Liver (tissue), 3 donors: ENCODE data around the gene NEK1.

Experiments
- EGR1 ChIP-seq, 2 donors: IDR thresholded peaks; 2 replicates each; pipeline ENCODE4 v1.6.1; 2016 to 2018; ENCODE audit warnings: antibody characterized with exemption in 2 of 2, low read depth in 2 of 2
- FOXA1 ChIP-seq: IDR thresholded peaks from 2 replicates; pipeline ENCODE4 v1.6.1; 2016; ENCODE audit warnings: antibody characterized with exemption
- JUND ChIP-seq, 2 donors: IDR thresholded peaks; 2 replicates each; pipeline ENCODE4 v1.6.1; 2016; ENCODE audit warnings: antibody characterized with exemption in 2 of 2
- RAD21 ChIP-seq, 2 donors: IDR thresholded peaks; 2 replicates each; pipeline ENCODE4 v1.6.1; 2016; ENCODE audit warnings: antibody characterized with exemption in 2 of 2, mild to moderate bottlenecking in 2 of 2
- TF ChIP-seq, protein P1 (sequence below): IDR thresholded peaks from 2 replicates; pipeline ENCODE4 v1.6.1; 2016; ENCODE audit warnings: antibody characterized with exemption
- TF ChIP-seq, protein P2 (sequence below): IDR thresholded peaks from 2 replicates; pipeline ENCODE4 v1.6.1; 2016; ENCODE audit warnings: antibody characterized with exemption, mild to moderate bottlenecking
- TF ChIP-seq, protein P3 (sequence below): fragments of 150-350 bp; IDR thresholded peaks from 2 replicates; pipeline ENCODE4 v1.5.1; 2017; ENCODE audit warnings: improper control_type of control experiment, low read depth, low read length; ENCODE audit not compliant: missing input control
- TF ChIP-seq, protein P4 (sequence below): IDR thresholded peaks from 2 replicates; pipeline ENCODE4 v1.6.1; 2016; ENCODE audit warnings: antibody characterized with exemption
- donor health status: healthy.
- donor health status: healthy.

DNA sequence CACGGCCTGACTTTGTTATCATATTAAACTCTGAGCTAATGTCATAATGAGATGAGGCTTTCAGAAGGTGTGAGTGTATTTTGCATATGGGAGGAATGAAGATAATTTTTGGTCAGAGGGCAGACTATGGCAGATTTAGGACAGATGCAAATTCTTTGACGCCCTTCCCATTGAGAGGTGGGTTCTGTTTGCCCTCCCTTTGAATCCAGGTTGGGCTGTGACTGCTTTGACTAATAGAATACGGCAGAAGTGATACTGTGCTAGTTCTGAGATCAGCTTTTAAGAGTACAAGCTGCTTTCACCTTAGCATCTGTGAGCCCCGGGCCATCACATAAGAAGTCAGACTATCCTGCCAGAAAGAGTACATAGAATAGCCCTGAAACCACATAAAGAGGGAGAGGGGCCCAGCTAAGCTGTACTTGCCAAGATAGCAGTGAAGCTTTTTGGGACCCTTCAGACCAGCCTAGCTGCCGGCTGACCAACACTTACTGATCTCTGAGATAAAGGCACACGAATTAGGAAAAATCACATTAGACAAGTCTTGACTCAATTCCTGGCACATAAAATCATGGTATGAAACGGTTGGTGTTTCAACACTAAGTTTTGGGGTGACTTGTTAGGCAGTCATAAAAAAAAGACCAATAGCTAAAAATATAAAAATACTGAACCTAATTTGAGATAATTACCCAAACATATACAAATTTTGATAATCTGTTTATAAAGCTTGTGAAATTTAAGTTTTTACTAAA lies 174.9 kb downstream of the NEK1 start:
- TF ChIP-seq FOXA1 (no peak), EGR1 (IDR thresholded peaks at IDR 0.05; ENCODE audit: low read depth in 2 of 2) (no peak), JUND (IDR thresholded peaks at IDR 0.05) (no peak), RAD21 (IDR thresholded peaks at IDR 0.05) (no peak)
- TF ChIP-seq, protein P1, sequence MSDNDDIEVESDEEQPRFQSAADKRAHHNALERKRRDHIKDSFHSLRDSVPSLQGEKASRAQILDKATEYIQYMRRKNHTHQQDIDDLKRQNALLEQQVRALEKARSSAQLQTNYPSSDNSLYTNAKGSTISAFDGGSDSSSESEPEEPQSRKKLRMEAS = no peak
- TF ChIP-seq, protein P2, sequence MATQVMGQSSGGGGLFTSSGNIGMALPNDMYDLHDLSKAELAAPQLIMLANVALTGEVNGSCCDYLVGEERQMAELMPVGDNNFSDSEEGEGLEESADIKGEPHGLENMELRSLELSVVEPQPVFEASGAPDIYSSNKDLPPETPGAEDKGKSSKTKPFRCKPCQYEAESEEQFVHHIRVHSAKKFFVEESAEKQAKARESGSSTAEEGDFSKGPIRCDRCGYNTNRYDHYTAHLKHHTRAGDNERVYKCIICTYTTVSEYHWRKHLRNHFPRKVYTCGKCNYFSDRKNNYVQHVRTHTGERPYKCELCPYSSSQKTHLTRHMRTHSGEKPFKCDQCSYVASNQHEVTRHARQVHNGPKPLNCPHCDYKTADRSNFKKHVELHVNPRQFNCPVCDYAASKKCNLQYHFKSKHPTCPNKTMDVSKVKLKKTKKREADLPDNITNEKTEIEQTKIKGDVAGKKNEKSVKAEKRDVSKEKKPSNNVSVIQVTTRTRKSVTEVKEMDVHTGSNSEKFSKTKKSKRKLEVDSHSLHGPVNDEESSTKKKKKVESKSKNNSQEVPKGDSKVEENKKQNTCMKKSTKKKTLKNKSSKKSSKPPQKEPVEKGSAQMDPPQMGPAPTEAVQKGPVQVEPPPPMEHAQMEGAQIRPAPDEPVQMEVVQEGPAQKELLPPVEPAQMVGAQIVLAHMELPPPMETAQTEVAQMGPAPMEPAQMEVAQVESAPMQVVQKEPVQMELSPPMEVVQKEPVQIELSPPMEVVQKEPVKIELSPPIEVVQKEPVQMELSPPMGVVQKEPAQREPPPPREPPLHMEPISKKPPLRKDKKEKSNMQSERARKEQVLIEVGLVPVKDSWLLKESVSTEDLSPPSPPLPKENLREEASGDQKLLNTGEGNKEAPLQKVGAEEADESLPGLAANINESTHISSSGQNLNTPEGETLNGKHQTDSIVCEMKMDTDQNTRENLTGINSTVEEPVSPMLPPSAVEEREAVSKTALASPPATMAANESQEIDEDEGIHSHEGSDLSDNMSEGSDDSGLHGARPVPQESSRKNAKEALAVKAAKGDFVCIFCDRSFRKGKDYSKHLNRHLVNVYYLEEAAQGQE = no peak
- TF ChIP-seq, protein P3, sequence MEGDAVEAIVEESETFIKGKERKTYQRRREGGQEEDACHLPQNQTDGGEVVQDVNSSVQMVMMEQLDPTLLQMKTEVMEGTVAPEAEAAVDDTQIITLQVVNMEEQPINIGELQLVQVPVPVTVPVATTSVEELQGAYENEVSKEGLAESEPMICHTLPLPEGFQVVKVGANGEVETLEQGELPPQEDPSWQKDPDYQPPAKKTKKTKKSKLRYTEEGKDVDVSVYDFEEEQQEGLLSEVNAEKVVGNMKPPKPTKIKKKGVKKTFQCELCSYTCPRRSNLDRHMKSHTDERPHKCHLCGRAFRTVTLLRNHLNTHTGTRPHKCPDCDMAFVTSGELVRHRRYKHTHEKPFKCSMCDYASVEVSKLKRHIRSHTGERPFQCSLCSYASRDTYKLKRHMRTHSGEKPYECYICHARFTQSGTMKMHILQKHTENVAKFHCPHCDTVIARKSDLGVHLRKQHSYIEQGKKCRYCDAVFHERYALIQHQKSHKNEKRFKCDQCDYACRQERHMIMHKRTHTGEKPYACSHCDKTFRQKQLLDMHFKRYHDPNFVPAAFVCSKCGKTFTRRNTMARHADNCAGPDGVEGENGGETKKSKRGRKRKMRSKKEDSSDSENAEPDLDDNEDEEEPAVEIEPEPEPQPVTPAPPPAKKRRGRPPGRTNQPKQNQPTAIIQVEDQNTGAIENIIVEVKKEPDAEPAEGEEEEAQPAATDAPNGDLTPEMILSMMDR = no peak
- TF ChIP-seq, protein P4, sequence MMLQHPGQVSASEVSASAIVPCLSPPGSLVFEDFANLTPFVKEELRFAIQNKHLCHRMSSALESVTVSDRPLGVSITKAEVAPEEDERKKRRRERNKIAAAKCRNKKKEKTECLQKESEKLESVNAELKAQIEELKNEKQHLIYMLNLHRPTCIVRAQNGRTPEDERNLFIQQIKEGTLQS = no peak
